Common myeloid progenitor, CD34-positive (primary cell): Measurements from ENCODE around the gene ZNF197.

Source experiments
- CTCF ChIA-PET: fragments of 350-600 bp; sonication (Branson Sonifier 250); formaldehyde crosslinking; loops from one replicate; lab custom pipeline; 2021; ENCODE audit warnings: antibody characterized with exemption; lab: Charles Lee
- POLR2A ChIA-PET: fragments of 350-600 bp; sonication (Branson Sonifier 250); formaldehyde crosslinking; loops from one replicate; lab custom pipeline; 2021; ENCODE audit warnings: antibody characterized with exemption; lab: Charles Lee
- DNase-seq, 3 donors: peaks; one replicate each; pipeline versions ENCODE4 v3.0.0 to v3.0.0-alpha.2; 2013
- H3K27ac ChIP-seq, 2 experiments: 1 replicate in 1 of 2; 2 replicates in 1 of 2; pipeline ENCODE4 v1.7.0; 2013; ENCODE audit warnings: inconsistent platforms in 2 of 2, low read length in 2 of 2, mild to moderate bottlenecking in 2 of 2, low read depth in 1 of 2, moderate library complexity in 1 of 2; ENCODE audit not compliant: severe bottlenecking in 2 of 2, insufficient read depth in 1 of 2, poor library complexity in 1 of 2
- H3K27me3 ChIP-seq, 5 experiments: replicated peaks in 2 of 5; 1 replicate in 3 of 5; 2 replicates in 2 of 5; pipeline versions ENCODE4 v1.6.1 to v1.7.0; 2013; ENCODE audit warnings: low read length in 4 of 5, mild to moderate bottlenecking in 2 of 5, moderate library complexity in 2 of 5, inconsistent platforms in 1 of 5; ENCODE audit not compliant: insufficient read depth in 5 of 5, control insufficient read depth in 4 of 5
- H3K36me3 ChIP-seq, 4 experiments: 1 replicate in 2 of 4; 2 replicates in 2 of 4; pipeline versions ENCODE4 v1.6.1 to v1.7.0; 2013; ENCODE audit warnings: low read length in 3 of 4, control low read depth in 1 of 4, mild to moderate bottlenecking in 1 of 4; ENCODE audit not compliant: control insufficient read depth in 4 of 4, insufficient read depth in 4 of 4
- H3K4me1 ChIP-seq, 4 experiments: 1 replicate in 3 of 4; 2 replicates in 1 of 4; pipeline versions ENCODE4 v1.6.1 to v1.7.1; 2013; ENCODE audit warnings: low read length in 3 of 4, mild to moderate bottlenecking in 3 of 4, control low read depth in 1 of 4, inconsistent platforms in 1 of 4, moderate library complexity in 1 of 4; ENCODE audit not compliant: control insufficient read depth in 4 of 4, insufficient read depth in 4 of 4; ENCODE audit errors: control extremely low read depth in 1 of 4
- H3K4me3 ChIP-seq, 7 experiments: 1 replicate in 4 of 7; 2 replicates in 3 of 7; pipeline versions ENCODE4 v1.5.1 to v1.7.0; 2013; ENCODE audit warnings: mild to moderate bottlenecking in 7 of 7, low read length in 6 of 7, moderate library complexity in 6 of 7, inconsistent platforms in 2 of 7, low read depth in 2 of 7, control low read depth in 1 of 7; ENCODE audit not compliant: insufficient read depth in 4 of 7, control insufficient read depth in 1 of 7; ENCODE audit errors: extremely low read depth in 1 of 7
- H3K9me3 ChIP-seq, 5 experiments: 1 replicate in 4 of 5; 2 replicates in 1 of 5; pipeline versions ENCODE4 v1.6.1 to v1.7.1; 2013; ENCODE audit warnings: low read length in 4 of 5, mild to moderate bottlenecking in 2 of 5, inconsistent platforms in 1 of 5, low read depth in 1 of 5, moderate library complexity in 1 of 5; ENCODE audit not compliant: control insufficient read depth in 4 of 5, insufficient read depth in 2 of 5; ENCODE audit errors: control extremely low read depth in 1 of 5
- WGBS: methylation state at CpG from one replicate; pipeline ENCODE4 v1.1.5; 2013; ENCODE audit not compliant: insufficient coverage; 5-methylcytosine and 5-hydroxymethylcytosine counted together

Gene ZNF197

DNA sequence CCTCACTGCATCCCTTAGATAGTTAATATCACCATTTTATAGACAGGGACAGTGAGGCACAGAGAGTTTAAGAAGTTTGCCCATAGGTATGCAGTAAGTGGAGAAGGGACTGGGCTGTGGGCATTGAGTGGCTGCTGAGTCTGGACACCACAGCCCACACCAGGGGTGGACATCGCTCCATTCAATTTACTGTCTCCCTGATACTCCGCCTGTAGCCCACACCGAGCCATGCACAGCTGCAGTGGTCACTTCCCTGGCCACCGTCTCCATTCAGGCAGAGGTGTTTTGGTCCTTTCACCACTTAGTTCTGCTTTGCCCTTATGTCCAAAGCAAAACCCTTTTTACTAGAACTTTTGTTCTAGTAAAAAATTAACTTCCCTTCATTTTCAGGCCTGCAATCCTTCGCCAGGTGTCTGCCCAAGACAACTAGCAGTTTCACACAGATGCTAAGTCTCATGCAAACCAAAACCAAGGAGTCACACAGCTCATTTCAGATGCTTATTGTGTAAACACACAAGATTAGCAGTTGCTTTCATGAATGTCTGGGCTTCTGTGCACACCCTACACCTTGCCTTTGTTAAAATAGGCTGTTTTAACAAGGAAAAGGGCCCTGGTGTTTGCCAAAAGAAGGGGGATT lies 53.8 kb downstream of the ZNF197 start:
- DNase-seq, result no peak
- Histone ChIP-seq H3K27ac (no peak overlapping the region), H3K36me3 (peaks cover 0 to 30% (median 4%) of the 10 kb centered on the region in 4 experiments), H3K9me3 (peaks cover 8 to 71% (median 14%) of the 10 kb centered on the region in 5 experiments), H3K4me1 (no peaks in the 10 kb centered on the region), H3K4me3 (no peak overlapping the region), H3K27me3 (no peaks in the 10 kb centered on the region)
- POLR2A ChIA-PET, result no interaction called here
- CTCF ChIA-PET, result no interaction called here
- 100% methylated on average over 3 of the region's 5 CpGs for WGBS

DNA sequence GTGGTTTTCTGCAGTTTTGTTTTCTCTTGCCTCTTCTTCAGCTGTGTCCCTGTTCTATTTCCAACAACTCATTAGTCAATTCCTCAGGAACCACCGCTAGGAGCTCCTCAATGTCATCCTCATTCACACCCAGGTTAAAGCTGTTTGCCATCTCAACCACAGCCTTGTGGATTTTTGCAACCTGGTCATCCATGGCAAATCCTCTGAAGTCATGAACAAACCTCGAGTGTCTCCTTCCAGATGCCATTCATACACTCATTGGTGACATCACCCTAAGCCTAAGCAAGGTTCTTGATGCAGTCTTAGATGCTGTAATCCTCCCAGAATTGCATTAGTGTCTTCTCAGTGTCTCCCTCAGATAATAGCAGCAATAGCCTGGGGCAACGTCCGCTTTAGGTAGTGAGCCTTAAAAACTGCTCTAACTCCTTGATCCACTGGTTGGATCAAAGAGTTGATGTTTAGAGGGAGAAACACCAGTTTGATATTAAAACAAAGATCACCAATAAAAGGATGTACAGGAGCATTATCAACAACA lies 56.2 kb downstream of the ZNF197 start:
- no peak overlapping the region for H3K4me3 ChIP-seq
- H3K9me3 ChIP-seq, result peaks cover 8 to 67% (median 23%) of the 10 kb centered on the region in 5 experiments
- WGBS, result 100% methylated on average over 3 of the region's 4 CpGs
- ChIA-PET POLR2A (no interaction called here), CTCF (no interaction called here)
- peaks cover 0 to 34% (median 8%) of the 10 kb centered on the region in 4 experiments for H3K36me3 ChIP-seq
- no peak overlapping the region for H3K27ac ChIP-seq
- H3K27me3 ChIP-seq, result no peaks in the 10 kb centered on the region
- peaks cover 0 to 6% (median 4%) of the 10 kb centered on the region in 4 experiments for H3K4me1 ChIP-seq
- no peak for DNase-seq

- H3K27ac ChIP-seq, result no peak overlapping the region
Measured at GRCh38 chr3:44682182-44682896, 57.5 kb downstream of the ZNF197 start.

DNA sequence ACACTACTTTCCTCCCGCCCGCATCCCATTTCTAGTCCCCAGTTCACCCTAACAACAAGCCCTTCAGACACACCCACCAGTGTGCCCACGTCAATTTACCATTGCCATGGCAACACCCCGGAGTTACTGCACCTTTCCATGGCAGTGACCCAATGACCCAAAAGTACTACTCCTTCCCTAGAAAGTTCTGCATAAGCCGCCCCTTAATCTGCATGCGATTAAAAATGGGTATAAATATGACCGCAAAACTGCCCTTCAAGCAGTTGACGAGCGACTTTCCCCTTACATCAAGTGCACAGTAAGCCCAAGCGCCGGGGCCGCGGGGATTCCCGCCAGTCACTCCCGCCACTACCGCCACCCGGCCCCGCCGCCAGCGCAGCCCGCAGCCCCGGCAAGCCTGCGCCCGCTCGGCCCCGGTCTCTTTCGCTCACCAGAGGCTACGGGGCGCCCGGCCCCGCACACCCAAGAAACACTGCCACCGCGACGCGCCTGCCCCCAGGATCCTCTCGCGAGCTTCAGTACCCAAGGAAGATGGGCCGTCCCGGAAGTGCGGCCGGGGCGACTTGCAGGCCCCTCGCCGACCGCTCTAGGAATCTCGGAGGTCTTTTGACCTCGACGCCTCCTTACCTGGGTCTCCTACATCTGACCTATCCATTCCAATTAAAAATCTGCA lies 60.4 kb downstream of the ZNF197 start:
- ChIA-PET CTCF (no interaction called here), POLR2A (interaction anchor here (0.6 to 1.0 kb wide), 2 partner anchors 37 to 101 kb away, joined by 5 to 7 read pairs; partner anchors contain the start of gene ZNF35)
- WGBS, result 2% methylated on average over 34 of the region's 48 CpGs

More at GRCh38 chr3:44682182-44682896, 57.5 kb downstream of the ZNF197 start:
- Histone ChIP-seq H3K27me3 (no peaks in the 10 kb centered on the region), H3K9me3 (peaks cover 8 to 61% (median 35%) of the 10 kb centered on the region in 5 experiments), H3K4me3 (no peak overlapping the region), H3K36me3 (peaks cover 0 to 34% (median 8%) of the 10 kb centered on the region in 4 experiments), H3K4me1 (peaks cover 0 to 6% (median 4%) of the 10 kb centered on the region in 4 experiments)
- no peak for DNase-seq
- ChIA-PET POLR2A (no interaction called here), CTCF (no interaction called here)
- 100% methylated on average over 1 of the region's 2 CpGs for WGBS

DNA sequence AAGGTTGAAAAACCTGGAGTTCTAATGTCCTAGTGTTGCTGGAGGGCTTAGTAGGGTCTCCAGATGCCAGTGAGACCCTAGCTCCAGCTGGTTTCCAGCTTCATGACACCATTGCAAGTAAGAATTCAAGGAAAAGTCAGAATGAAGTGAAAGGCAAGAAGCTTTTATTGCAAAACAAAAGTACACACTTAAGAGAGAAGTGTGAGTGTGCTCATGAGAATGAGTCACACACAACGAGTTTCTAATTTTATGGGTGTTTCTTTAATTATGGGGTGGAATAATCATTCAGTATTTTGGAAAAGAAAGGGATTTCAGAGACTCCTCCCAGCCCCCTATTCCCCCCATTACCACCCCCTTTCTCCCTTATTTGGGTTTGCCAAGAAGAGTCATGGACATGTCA lies 63.1 kb downstream of the ZNF197 start:
- H3K4me1 ChIP-seq, result peaks cover 0 to 6% (median 4%) of the 10 kb centered on the region in 4 experiments
- H3K27ac ChIP-seq, result no peak overlapping the region
- WGBS, result no CpG with 5 or more reads among the region's 1 CpG
- H3K9me3 ChIP-seq, result peaks cover 2 to 46% (median 22%) of the 10 kb centered on the region in 5 experiments
- POLR2A ChIA-PET, result no interaction called here
- CTCF ChIA-PET, result no interaction called here
- DNase-seq, result no peak
- no peak overlapping the region for H3K4me3 ChIP-seq
- peaks cover 0 to 5% (median 0%) of the 10 kb centered on the region in 5 experiments for H3K27me3 ChIP-seq
- H3K36me3 ChIP-seq, result peaks cover 0 to 13% (median 6%) of the 10 kb centered on the region in 4 experiments

More for the DNA sequence above, 60.4 kb downstream of the ZNF197 start:
- peak; percentile 80 to 92 (median 87) for DNase-seq
- peaks cover 0 to 5% (median 0%) of the 10 kb centered on the region in 5 experiments for H3K27me3 ChIP-seq
- H3K4me1 ChIP-seq, result peaks cover 0 to 6% (median 4%) of the 10 kb centered on the region in 4 experiments
- H3K4me3 ChIP-seq, result peak overlapping the region; percentile 58 to 80 (median 78)
- H3K27ac ChIP-seq, result peak overlapping the region in 1 of 2 experiments; percentile 62
- H3K9me3 ChIP-seq, result peaks cover 10 to 60% (median 36%) of the 10 kb centered on the region in 5 experiments
- peaks cover 0 to 34% (median 8%) of the 10 kb centered on the region in 4 experiments for H3K36me3 ChIP-seq
